ENCODE data around the gene TSPAN12.

GRCh38 chr7:120797026-120797645 lies 60.8 kb downstream of the TSPAN12 start:
- TF ChIP-seq CTCF (conservative IDR thresholded peaks at IDR 0.05 in 1 of 2, IDR thresholded peaks at IDR 0.05 in 1 of 2; ENCODE audit: extremely low read depth in 1 of 2, insufficient read depth in 1 of 2, low read depth in 1 of 2, low read length in 2 of 2): no peak
- no peak for TF ChIP-seq EZH2 (IDR thresholded peaks at IDR 0.05; ENCODE audit: borderline replicate concordance, low read length)

Measured in mammary epithelial cell (primary cell).